Aorta (tissue), 5 donors: ENCODE data around the gene CCDC124. TPM values are rescaled to one million over a fixed set of nuclear protein-coding genes. Genes with fewer than 3 reads are reported as not detected.
A peak's percentile ranks its signal among the peaks of the same experiment; 100 is the strongest.

Experiments
- ATAC-seq: fragments of 200-7000 bp; cut with Tn5 transposase; one replicate; pipeline ENCODE4 v1.9.1; 2022; ENCODE audit warnings: moderate library complexity; ENCODE audit not compliant: low FRiP score
- DNase-seq, 2 donors: peaks; one replicate each; pipeline ENCODE4 v3.0.0-alpha.2; 2020
- H3K27ac ChIP-seq, 2 donors: one replicate each; pipeline ENCODE4 v1.5.1; 2013; ENCODE audit warnings: low read length in 2 of 2, mild to moderate bottlenecking in 2 of 2, moderate library complexity in 2 of 2, control low read depth in 1 of 2, inconsistent platforms in 1 of 2, low read depth in 1 of 2
- H3K27me3 ChIP-seq, 2 donors: one replicate each; pipeline ENCODE4 v1.6.1; 2013; ENCODE audit warnings: control low read depth in 1 of 2, low read length in 1 of 2, mild to moderate bottlenecking in 1 of 2, moderate library complexity in 1 of 2; ENCODE audit not compliant: insufficient read depth in 2 of 2, control insufficient read depth in 1 of 2
- H3K36me3 ChIP-seq, 2 donors: one replicate each; pipeline ENCODE4 v1.6.1; 2013; ENCODE audit warnings: control low read depth in 1 of 2, low read length in 1 of 2, mild to moderate bottlenecking in 1 of 2; ENCODE audit not compliant: insufficient read depth in 2 of 2, control insufficient read depth in 1 of 2
- H3K4me1 ChIP-seq, 2 donors: one replicate each; pipeline ENCODE4 v1.6.1; 2013; ENCODE audit warnings: low read length in 2 of 2, control low read depth in 1 of 2, mild to moderate bottlenecking in 1 of 2, moderate library complexity in 1 of 2; ENCODE audit not compliant: insufficient read depth in 2 of 2, control insufficient read depth in 1 of 2
- H3K4me3 ChIP-seq, 2 donors: one replicate each; pipeline ENCODE4 v1.5.1; 2013; ENCODE audit warnings: low read length in 2 of 2, control low read depth in 1 of 2, mild to moderate bottlenecking in 1 of 2
- H3K9me3 ChIP-seq: one replicate; pipeline ENCODE4 v1.6.1; 2013; ENCODE audit warnings: mild to moderate bottlenecking, low read length; ENCODE audit not compliant: control insufficient read depth
- WGBS, 2 donors: extraction: QIAGEN DNeasy Blood & Tissue Kit; methylation state at CpG; one replicate each; pipeline ENCODE4 v1.1.7; 2013; 5-methylcytosine and 5-hydroxymethylcytosine counted together
- intact Hi-C, 2 donors: fragments of 100-400 bp; cut with DNase I; formaldehyde crosslinking; loops; one replicate each; pipeline versions ENCODE4 v1.14.2 to v1.15.0; 2022
- polyA plus RNA-seq, 2 donors: library from polyadenylated mRNA; stranded (reverse); fragments of 200-250 nt; gene quantifications; one replicate each; pipeline ENCODE4 v1.2.3, GENCODE V29; 2013
- total RNA-seq, 2 donors: library from RNA; stranded (reverse); fragmentation: NEBNext Ultra II Directional; extraction: Animal tissue kit (Norgen Biotek cat#: 25700); gene quantifications; one replicate each; pipeline ENCODE4 v1.2.1, GENCODE V29; 2021
- donor health status: healthy with polysubstance abuse.
- donor health status: Bipolar disorder and iron deficiency.
- donor health status: DM: no; HTN: no; CAD: no.
- donor health status: DM: no; HTN: no; CAD: no.
- donor health status: DM: yes; HTN: yes; CAD: no.

Gene CCDC124
- total and polyA plus RNA-seq, 4 donors, result 48.9 to 162 (median 90.7) TPM

- 51 to 60% methylated on average over 4 of the region's 4 CpGs for WGBS, 2 donors
- H3K27me3 ChIP-seq, result no peaks in the 10 kb centered on the region
- no peak overlapping the region for H3K4me3 ChIP-seq
- H3K27ac ChIP-seq, result no peak overlapping the region
- no peaks in the 10 kb centered on the region for H3K9me3 ChIP-seq
- intact Hi-C loops, result no loop called here
- no peaks in the 10 kb centered on the region for H3K36me3 ChIP-seq
- no peaks in the 10 kb centered on the region for H3K4me1 ChIP-seq
- no peak for DNase-seq
- no peak for ATAC-seq
These were observed 3.8 kb upstream of the CCDC124 start for GRCh38 chr19:17929056-17929455.

GRCh38 chr19:17931532-17932191 is 1.2 kb upstream of the CCDC124 start:
- no peak overlapping the region for H3K27ac ChIP-seq
- H3K4me3 ChIP-seq, result no peak overlapping the region
- H3K27me3 ChIP-seq, result no peaks in the 10 kb centered on the region
- DNase-seq (no peak), ATAC-seq (no peak)
- no peaks in the 10 kb centered on the region for H3K36me3 ChIP-seq
- H3K4me1 ChIP-seq, result no peaks in the 10 kb centered on the region
- 28% methylated on average over 14 of the region's 14 CpGs for WGBS, 2 donors
- intact Hi-C loops, result loop anchor here in 1 of 2 donors (2.0 kb wide), 1 partner anchor 73 kb away; the partner anchor contains the start of gene RPL18A
- H3K9me3 ChIP-seq, result no peaks in the 10 kb centered on the region

- ATAC-seq, result no peak
- WGBS, 2 donors, result 15 to 18% methylated on average over 19 of the region's 19 CpGs
- no peaks in the 10 kb centered on the region for H3K36me3 ChIP-seq
- DNase-seq, result no peak
- no peaks in the 10 kb centered on the region for H3K27me3 ChIP-seq
- H3K27ac ChIP-seq, result no peak overlapping the region
- peak overlapping the region; percentile 9 to 70 for H3K4me3 ChIP-seq
- intact Hi-C loops, result loop anchor here in 1 of 2 donors (2.0 kb wide), 1 partner anchor 75 kb away; the partner anchor contains the start of gene RPL18A
- H3K4me1 ChIP-seq, result no peaks in the 10 kb centered on the region
- H3K9me3 ChIP-seq, result no peaks in the 10 kb centered on the region
These were observed 757 bp downstream of the CCDC124 start for GRCh38 chr19:17933414-17934129.

- DNase-seq (no peak), ATAC-seq (no peak)
- WGBS, 2 donors, result 89 to 91% methylated on average over 21 of the region's 21 CpGs
- no peaks in the 10 kb centered on the region for H3K9me3 ChIP-seq
- no peaks in the 10 kb centered on the region for H3K4me1 ChIP-seq
- no peaks in the 10 kb centered on the region for H3K27me3 ChIP-seq
- intact Hi-C loops, result no loop called here
- H3K27ac ChIP-seq, result no peak overlapping the region
- no peaks in the 10 kb centered on the region for H3K36me3 ChIP-seq
- H3K4me3 ChIP-seq, result no peak overlapping the region
These were observed 3.6 kb downstream of the CCDC124 start for GRCh38 chr19:17936379-17936778.

- ATAC-seq, result no peak
- H3K27me3 ChIP-seq, result no peaks in the 10 kb centered on the region
- no peak overlapping the region for H3K4me3 ChIP-seq
- 87 to 89% methylated on average over 9 of the region's 9 CpGs for WGBS, 2 donors
- intact Hi-C loops, result no loop called here
- no peak overlapping the region for H3K27ac ChIP-seq
- no peaks in the 10 kb centered on the region for H3K36me3 ChIP-seq
- no peaks in the 10 kb centered on the region for H3K9me3 ChIP-seq
- DNase-seq, result no peak
- no peaks in the 10 kb centered on the region for H3K4me1 ChIP-seq
These were observed 4.6 kb downstream of the CCDC124 start for GRCh38 chr19:17937371-17937900.

GRCh38 chr19:17938092-17938845 is 5.5 kb downstream of the CCDC124 start:
- Histone ChIP-seq H3K4me3 (no peak overlapping the region), H3K4me1 (no peaks in the 10 kb centered on the region), H3K9me3 (no peaks in the 10 kb centered on the region), H3K27me3 (no peaks in the 10 kb centered on the region), H3K36me3 (no peaks in the 10 kb centered on the region), H3K27ac (no peak overlapping the region)
- intact Hi-C loops, result loop anchor here (1.0 to 2.0 kb wide), 2 partner anchors 59 kb away; no protein-coding TSS in a partner anchor
- ATAC-seq, result peak; percentile 90
- 48 to 53% methylated on average over 7 of the region's 7 CpGs for WGBS, 2 donors
- DNase-seq, result peak; percentile 86 to 93

GRCh38 chr19:17942181-17942580 is 9.4 kb downstream of the CCDC124 start:
- 81 to 83% methylated on average over 17 of the region's 17 CpGs for WGBS, 2 donors
- intact Hi-C loops, result no loop called here
- Histone ChIP-seq H3K27me3 (no peaks in the 10 kb centered on the region), H3K27ac (no peak overlapping the region), H3K4me3 (no peak overlapping the region), H3K9me3 (no peaks in the 10 kb centered on the region), H3K36me3 (no peaks in the 10 kb centered on the region), H3K4me1 (no peaks in the 10 kb centered on the region)
- DNase-seq (no peak), ATAC-seq (no peak)

GRCh38 chr19:17942582-17943273 is 9.9 kb downstream of the CCDC124 start:
- Histone ChIP-seq H3K27ac (no peak overlapping the region), H3K27me3 (no peaks in the 10 kb centered on the region), H3K36me3 (no peaks in the 10 kb centered on the region), H3K4me3 (no peak overlapping the region), H3K9me3 (no peaks in the 10 kb centered on the region), H3K4me1 (no peaks in the 10 kb centered on the region)
- DNase-seq (no peak), ATAC-seq (no peak)
- 82 to 85% methylated on average over 37 to 41 of the region's 41 CpGs for WGBS, 2 donors
- intact Hi-C loops, result no loop called here
